IPS DF 19.7 (cell line): ENCODE results near the gene CNTNAP5.

Experiments
- DNase-seq: peaks from one replicate; pipeline ENCODE4 v3.0.0-alpha.2; 2013; ENCODE audit warnings: low read depth, low spot score

CNTNAP5 gene

GRCh38 chr2:124683536-124684428 lies 658.7 kb downstream of the CNTNAP5 start:
- no peak for DNase-seq

- no peak for DNase-seq
Observed at GRCh38 chr2:124689348-124689747, 664.3 kb downstream of the CNTNAP5 start.

- DNase-seq, result no peak
Observed at GRCh38 chr2:124692216-124692615, 667.1 kb downstream of the CNTNAP5 start.

- DNase-seq, result no peak
Observed at GRCh38 chr2:124692707-124693106, 667.6 kb downstream of the CNTNAP5 start.

GRCh38 chr2:124693156-124693555 lies 668.1 kb downstream of the CNTNAP5 start:
- DNase-seq, result no peak

GRCh38 chr2:124698979-124699565 lies 674.0 kb downstream of the CNTNAP5 start:
- no peak for DNase-seq

- DNase-seq, result no peak
Observed at GRCh38 chr2:124702777-124703176, 677.7 kb downstream of the CNTNAP5 start.

GRCh38 chr2:124704071-124704925 lies 679.2 kb downstream of the CNTNAP5 start:
- no peak for DNase-seq

GRCh38 chr2:124708661-124709060 lies 683.6 kb downstream of the CNTNAP5 start:
- no peak for DNase-seq

GRCh38 chr2:124713969-124714368 lies 688.9 kb downstream of the CNTNAP5 start:
- no peak for DNase-seq

- DNase-seq, result no peak
Observed at GRCh38 chr2:124725187-124725586, 700.1 kb downstream of the CNTNAP5 start.

GRCh38 chr2:124740636-124741035 lies 715.5 kb downstream of the CNTNAP5 start:
- DNase-seq, result no peak

GRCh38 chr2:124753842-124754241 lies 728.8 kb downstream of the CNTNAP5 start:
- no peak for DNase-seq

- no peak for DNase-seq
Observed at GRCh38 chr2:124755386-124755785, 730.3 kb downstream of the CNTNAP5 start.

GRCh38 chr2:124756048-124756447 lies 731.0 kb downstream of the CNTNAP5 start:
- DNase-seq, result no peak

GRCh38 chr2:124762388-124762787 lies 737.3 kb downstream of the CNTNAP5 start:
- no peak for DNase-seq

- DNase-seq, result no peak
Observed at GRCh38 chr2:124763611-124764010, 738.5 kb downstream of the CNTNAP5 start.

GRCh38 chr2:124774781-124775180 lies 749.7 kb downstream of the CNTNAP5 start:
- no peak for DNase-seq

GRCh38 chr2:124776332-124776731 lies 751.2 kb downstream of the CNTNAP5 start:
- no peak for DNase-seq

GRCh38 chr2:124778076-124778475 lies 753.0 kb downstream of the CNTNAP5 start:
- no peak for DNase-seq

GRCh38 chr2:124796647-124797046 lies 771.6 kb downstream of the CNTNAP5 start:
- no peak for DNase-seq

- DNase-seq, result no peak
Observed at GRCh38 chr2:124797049-124797448, 772.0 kb downstream of the CNTNAP5 start.
